GM19240 (cell line): ENCODE data around the gene SLC9A5.

ENCODE experiments used
- DNase-seq: peaks from one replicate; pipeline ENCODE4 v3.0.0; 2011; ENCODE audit warnings: low spot score; ENCODE audit not compliant: insufficient read length

SLC9A5 gene

DNA sequence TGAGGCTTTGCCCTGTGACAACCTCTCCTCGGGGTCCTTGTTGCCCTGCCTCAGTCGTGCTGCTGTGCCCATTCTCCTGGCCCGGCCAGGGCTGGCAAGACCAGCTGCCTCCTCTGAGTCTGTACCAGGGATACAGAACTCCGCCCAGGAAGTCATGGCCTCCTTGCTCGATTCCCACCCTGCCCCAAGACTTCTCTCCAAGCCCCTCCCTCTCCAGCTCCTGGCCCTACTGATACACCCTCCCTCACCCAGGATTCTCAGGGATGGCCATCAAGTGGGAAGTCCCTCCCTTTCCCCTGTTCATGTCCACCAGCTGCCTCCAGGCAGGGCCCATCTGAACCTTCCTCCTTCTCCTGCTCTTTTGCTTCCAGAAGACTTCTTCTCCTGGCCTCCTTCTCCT is 33.1 kb upstream of the SLC9A5 start:
- no peak for DNase-seq

DNA sequence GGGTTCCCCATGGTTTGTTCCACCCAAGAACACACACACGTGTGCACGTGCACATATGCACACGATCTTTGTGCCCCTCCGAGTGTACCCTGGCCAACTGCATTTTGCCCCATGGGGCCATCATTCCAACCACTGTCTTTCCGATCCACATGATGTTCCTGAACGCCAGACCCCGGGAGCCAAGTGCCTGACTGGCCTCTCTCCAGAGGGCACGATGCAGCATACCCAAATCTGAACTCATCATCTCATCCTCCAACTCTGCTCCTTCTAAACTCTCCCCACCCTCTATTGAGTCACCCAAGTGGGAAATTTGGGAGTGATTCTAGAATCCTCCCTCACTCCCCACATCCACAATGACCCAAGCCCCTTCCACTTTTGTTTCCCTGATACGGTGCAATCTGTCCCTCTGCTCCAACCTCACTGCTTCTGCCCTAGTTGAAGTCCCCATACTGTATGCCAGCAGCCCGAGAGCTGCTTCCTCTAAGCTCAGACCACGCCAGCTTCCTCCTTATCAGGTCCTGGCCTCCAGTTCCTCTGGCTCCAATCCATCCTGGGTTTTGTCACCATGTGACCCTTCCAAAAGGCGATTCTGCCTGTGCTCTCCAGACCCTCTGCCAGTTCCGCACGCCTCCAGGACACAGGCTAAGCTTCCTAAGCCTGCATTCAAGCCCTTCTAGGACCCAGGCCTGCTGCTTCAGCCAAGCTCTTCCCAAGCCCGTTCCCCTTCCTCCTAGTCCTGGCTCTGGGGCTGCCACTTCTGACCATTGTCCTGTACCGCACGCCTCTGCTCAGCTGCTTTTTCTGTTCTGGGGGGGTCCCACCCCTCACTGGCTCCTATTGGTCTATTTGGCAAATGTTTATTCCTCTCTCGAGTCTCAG is 31.9 kb upstream of the SLC9A5 start:
- DNase-seq: no peak

GRCh38 chr16:67223992-67224391 is 24.8 kb upstream of the SLC9A5 start:
- DNase-seq: no peak

- DNase-seq: no peak
Observed at GRCh38 chr16:67226295-67226803, 22.4 kb upstream of the SLC9A5 start.

DNA sequence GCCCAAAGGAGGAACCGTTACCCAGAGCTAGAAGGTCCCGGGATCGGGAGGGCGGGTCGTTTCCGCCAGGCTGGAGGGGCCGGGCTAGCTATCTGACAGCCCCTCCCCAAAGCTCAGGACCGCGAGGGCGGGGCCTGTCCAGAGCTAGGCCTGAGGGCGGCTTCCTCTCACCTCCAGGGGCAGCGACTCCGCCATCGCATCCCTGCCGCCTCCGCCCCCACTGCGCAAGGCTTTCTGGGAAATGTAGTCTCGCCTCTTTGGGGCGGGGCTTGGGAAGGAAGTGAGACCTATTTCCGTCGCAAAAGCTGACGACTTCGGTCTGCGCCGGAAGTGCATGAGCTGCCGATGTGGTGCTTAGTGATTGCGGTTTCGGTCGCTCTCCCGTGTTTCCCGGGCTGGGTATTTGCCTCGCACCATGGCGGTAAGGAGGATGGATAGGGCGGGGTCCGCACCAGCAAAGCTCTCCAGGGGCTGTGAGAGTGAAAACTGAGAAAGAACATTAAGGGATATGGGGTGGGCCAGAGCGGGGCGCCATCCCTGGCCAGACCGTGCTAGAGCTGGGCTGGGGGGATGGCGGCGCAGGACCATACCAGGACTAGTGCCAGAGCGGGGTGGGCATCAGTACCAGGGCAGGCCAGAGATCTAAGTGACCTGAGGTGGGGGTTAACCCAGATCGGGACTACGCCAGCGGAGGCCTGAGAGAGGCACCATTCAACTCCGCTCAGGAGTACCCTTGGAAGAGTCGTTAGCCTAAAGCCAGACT is 21.8 kb upstream of the SLC9A5 start, which contains the start of gene TMEM208:
TSS of gene TMEM208 (plus strand) at position 327 of the 763 bp plus-strand sequence. CDS start at position 416, 89 bp downstream.
- peak; percentile 100 for DNase-seq

- DNase-seq: no peak
Observed at GRCh38 chr16:67227567-67227921, 21.2 kb upstream of the SLC9A5 start.

DNA sequence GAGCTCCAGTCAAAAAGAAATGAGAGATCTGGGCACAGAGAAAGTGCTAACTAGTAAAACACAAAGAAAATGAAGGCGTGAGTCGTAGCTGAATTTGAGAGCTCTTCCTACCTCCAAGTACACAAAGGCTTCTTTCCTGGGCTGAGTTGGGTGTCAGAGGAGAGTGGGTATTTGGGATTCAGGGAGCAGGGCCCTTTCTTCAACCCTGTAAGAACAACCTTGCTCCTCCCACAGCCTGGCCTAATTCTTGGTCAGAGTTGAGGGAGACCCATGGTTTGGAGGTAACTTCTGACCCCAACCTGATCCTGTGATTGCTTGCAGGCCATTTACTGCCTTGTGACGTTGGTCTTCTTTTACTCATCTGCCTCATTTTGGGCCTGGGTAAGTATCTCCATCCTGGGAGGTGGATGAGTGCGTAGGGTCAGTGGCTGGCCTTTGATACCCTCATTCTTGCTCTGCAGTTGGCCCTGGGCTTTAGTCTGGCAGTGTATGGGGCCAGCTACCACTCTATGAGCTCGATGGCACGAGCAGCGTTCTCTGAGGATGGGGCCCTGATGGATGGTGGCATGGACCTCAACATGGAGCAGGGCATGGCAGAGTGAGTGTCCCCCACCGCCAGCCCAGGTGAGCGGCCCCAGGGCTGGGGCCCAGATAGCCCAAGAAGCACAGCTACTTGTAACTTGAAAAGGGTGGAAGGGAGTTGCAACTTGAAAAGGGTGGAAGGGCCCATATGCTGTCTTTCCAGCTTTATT is 20.6 kb upstream of the SLC9A5 start:
- DNase-seq: no peak

GRCh38 chr16:67228905-67229304 is 19.9 kb upstream of the SLC9A5 start:
- DNase-seq: no peak

DNA sequence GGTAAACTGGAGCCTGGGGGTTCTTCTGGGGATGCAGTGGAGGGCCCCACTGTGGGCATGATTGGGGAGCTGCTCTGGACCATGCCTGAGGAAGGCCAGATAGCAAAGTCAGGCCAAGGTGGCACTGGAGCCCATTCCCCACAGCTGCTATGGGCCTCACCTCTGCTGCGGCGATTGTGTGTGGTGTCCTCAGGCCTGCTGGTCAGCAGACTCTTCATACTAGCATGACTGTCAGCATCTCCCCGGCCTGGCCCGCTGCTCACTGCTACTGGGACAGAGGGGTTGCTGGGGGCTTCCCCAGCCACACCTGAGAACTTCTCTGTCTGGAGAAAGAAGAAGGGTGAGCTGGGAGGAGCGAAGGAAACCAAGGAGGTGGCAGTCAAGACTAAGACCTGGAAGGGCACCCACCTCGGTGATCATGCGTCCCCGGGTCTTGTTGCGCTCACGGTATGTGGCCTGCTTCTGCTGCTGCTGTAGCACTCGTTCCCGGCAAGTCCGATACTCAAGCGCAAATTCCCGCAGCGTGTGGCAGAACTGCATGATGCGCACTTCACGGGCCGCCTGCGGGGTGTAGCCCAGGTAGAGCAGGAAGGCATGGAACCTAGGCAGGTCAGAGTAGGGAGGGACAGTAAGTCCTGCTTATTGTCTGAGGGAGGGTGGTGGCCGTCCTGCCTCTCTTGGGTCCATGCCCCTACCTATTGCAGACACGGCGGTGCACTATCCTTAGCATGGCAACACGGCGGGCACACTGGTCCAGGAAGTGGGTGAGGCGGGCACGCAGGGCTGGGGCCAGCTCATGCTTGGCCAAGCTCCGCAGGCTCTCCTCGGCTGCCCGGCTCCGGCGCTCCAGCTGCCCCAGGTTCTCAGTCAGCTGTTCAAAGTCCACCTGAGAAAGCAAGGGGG is 18.6 kb upstream of the SLC9A5 start:
- DNase-seq: no peak

- DNase-seq: no peak
Observed at GRCh38 chr16:67230809-67231660, 17.7 kb upstream of the SLC9A5 start.

GRCh38 chr16:67233596-67233995 is 15.2 kb upstream of the SLC9A5 start:
- DNase-seq: no peak

DNA sequence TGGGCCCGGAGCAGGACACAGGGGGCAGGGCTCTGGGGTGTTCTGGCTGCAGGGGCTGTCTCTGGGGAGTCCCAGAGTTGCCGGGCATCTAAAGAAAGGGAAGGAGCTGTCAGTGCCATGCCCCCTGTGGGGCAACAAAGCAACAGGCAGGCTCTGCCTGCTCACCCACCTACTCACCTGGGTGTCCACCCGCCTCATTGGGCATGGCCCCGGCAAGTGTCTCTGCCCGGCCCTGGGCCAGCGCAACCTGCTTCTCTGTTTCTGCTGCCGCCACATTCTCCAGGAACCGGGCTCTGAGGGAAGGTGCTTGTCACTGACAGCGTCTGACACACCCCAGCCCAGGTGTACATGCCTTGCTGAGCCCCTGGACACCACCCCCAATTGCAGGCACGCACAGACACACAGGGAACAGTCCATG is 14.6 kb upstream of the SLC9A5 start:
- DNase-seq: no peak

DNA sequence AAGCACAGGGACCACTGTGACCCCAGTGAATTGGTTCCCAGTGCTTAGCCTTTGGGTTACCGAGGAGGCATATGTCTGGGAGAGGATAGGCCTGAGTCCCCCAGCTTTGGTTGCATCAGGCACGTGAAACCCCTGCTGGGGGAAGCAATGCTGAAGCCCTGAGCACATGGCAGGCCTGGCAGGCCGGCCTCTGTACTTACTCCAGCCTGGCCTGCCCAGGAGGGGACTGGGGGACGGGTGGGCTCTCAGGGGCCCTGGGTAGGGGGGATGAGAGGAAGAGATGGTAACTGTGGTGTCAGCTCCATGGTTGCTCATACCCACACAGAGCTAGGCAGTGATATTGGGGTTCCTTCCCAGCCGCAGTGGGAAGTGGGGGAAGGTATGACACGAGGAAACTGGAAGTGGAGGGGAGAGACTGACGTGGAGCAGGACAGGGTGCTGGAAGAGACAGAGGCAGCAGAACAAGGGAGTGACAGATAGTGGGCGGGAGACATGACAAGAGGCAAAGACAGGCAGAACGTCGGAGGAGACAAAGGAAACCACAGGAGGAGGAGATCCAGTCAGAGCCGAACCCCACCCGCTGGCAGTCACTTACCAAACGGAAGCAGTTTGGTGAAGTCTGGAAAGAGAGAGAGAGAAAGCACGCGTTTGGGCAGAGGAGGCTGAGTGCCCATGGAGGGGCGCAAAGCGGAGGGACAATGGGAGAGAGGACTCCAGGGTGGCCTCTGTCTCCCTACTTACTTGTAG is 12.8 kb upstream of the SLC9A5 start:
- no peak for DNase-seq

DNA sequence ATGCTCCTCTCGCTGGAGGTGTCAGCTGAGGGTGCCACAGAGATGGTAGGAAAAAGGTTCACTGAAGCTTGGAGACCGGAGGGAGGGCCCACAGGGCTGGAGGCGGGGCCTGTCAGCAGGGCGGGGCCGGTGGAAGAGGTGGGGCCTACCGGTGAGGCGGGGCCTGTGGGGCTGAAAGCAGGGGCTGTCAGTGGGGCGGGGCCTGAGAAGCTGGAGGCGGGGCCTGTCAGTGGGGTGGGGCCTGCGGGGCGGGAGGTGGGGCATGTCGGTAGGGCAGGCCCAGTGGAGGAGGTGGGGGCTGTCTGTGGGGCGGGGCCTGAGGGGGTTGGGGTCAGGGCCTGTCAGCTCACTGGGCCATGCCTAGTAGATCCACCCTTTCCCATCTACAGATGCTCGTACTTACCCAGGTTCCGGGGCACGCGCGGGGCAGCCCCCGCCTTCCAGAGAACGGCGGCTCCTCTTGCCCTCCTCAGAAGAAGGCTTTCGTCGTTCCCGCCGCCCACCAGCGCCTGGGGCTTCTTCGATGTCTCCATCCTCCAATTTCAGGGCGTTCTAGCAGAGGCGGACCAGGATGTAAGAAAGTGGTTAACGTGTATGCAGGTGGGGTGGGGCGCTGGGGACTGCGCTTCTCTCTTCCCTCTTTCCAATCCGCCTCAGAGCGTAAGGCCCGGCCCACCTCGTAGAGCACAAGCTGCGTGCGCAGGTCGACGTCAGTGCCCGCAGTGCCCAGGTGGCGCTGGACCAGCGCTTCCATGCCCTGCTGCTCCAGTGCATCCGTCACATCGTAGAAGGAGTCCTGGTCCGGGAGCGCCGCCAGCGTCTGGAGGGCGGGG is 12.0 kb upstream of the SLC9A5 start:
- DNase-seq: peak; percentile 30

GRCh38 chr16:67237396-67238277 is 11.1 kb upstream of the SLC9A5 start:
- no peak for DNase-seq

DNA sequence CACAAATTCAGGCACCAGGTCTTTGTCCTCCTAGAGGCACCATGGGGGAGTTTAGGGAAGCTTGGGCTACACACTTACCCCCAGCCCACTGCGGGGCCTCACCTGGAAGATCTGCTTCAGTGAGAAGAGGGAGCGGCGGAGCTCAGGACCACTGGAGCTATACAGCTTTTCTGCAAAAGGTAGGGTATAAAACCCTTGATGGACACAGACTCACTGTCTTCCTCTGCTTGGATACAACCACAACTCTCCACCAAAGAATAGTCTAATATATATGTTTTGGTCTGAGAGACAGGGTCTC is 10.6 kb upstream of the SLC9A5 start:
- DNase-seq: no peak

- DNase-seq: no peak
Observed at GRCh38 chr16:67238806-67239470, 9.8 kb upstream of the SLC9A5 start.
